OCI-LY3 (cell line): ENCODE results near the gene ANKDD1A.
A peak's percentile ranks its signal among the peaks of the same experiment; 100 is the strongest.

ENCODE experiments used
- H2AFZ ChIP-seq: fragments of 200-600, 300-600 bp; shearing (Covaris generic); 2 replicates; pipeline ENCODE4 v1.6.0; 2014; ENCODE audit warnings: antibody characterized with exemption, low read depth, low read length
- H3K27ac ChIP-seq: fragments of 200-600, 300-600 bp; sonication (generic); 2 replicates; pipeline ENCODE4 v1.5.1; 2014; ENCODE audit warnings: mild to moderate bottlenecking, low read length, moderate library complexity, mixed read lengths
- H3K27me3 ChIP-seq: fragments of 200-600, 300-600 bp; sonication (generic); 2 replicates; pipeline ENCODE4 v1.6.1; 2014; ENCODE audit warnings: low read depth, low read length, mixed read lengths
- H3K36me3 ChIP-seq: fragments of 200-600, 300-600 bp; sonication (generic); replicated peaks from 2 replicates; pipeline ENCODE3; 2014; ENCODE audit warnings: low read depth, low read length, mixed read lengths
- H3K4me1 ChIP-seq: fragments of 300-600, 200-600 bp; sonication (generic); 2 replicates; pipeline ENCODE4 v1.6.1; 2014; ENCODE audit warnings: low read length, mixed read lengths
- H3K4me2 ChIP-seq: fragments of 200-600, 300-600 bp; sonication (generic); 2 replicates; pipeline ENCODE4 v1.6.1; 2014; ENCODE audit warnings: low read length, mixed read lengths
- H3K4me3 ChIP-seq: fragments of 300-600, 200-600 bp; sonication (generic); 2 replicates; pipeline ENCODE4 v1.5.1; 2014; ENCODE audit warnings: antibody characterized with exemption, mild to moderate bottlenecking, low read length, moderate library complexity
- H3K79me2 ChIP-seq: fragments of 300-600, 200-600 bp; shearing (Covaris generic); 2 replicates; pipeline ENCODE4 v1.6.1; 2014; ENCODE audit warnings: mild to moderate bottlenecking, low read length, mixed read lengths
- H3K9ac ChIP-seq: fragments of 300-600, 200-600 bp; shearing (Covaris generic); 2 replicates; pipeline ENCODE4 v1.6.0; 2014; ENCODE audit warnings: mild to moderate bottlenecking, low read length, moderate library complexity
- H3K9me3 ChIP-seq: fragments of 200-600, 300-600 bp; shearing (Covaris generic); 2 replicates; pipeline ENCODE4 v1.6.1; 2014; ENCODE audit warnings: low read length, mixed read lengths; ENCODE audit not compliant: insufficient read depth
- H4K20me1 ChIP-seq: fragments of 200-600, 300-600 bp; sonication (generic); 2 replicates; pipeline ENCODE4 v1.6.1; 2016; ENCODE audit warnings: low read length, mixed read lengths; ENCODE audit not compliant: insufficient read depth
- CTCF ChIP-seq: fragments of 200-600, 300-600 bp; sonication (generic); IDR thresholded peaks from 2 replicates; pipeline ENCODE4 v1.5.1; 2014; ENCODE audit warnings: antibody characterized with exemption, low read length, low read depth
- EZH2phosphoT487 ChIP-seq: fragments of 200-600 bp; shearing (Covaris generic); IDR thresholded peaks from 2 replicates; pipeline ENCODE4 v1.6.1; 2018; ENCODE audit warnings: antibody characterized with exemption, mixed run types, low read depth

ANKDD1A gene

GRCh38 chr15:64947211-64947610 is 35.5 kb downstream of the ANKDD1A start:
- Histone ChIP-seq H2AFZ (no peak overlapping the region), H3K4me2 (no peak overlapping the region), H4K20me1 (no peaks in the 10 kb centered on the region), H3K9ac (no peak overlapping the region), H3K27ac (no peak overlapping the region), H3K36me3 (peaks cover 6% of the 10 kb centered on the region), H3K4me1 (peaks cover 26% of the 10 kb centered on the region), H3K9me3 (no peaks in the 10 kb centered on the region), H3K4me3 (no peak overlapping the region), H3K79me2 (no peaks in the 10 kb centered on the region), H3K27me3 (no peaks in the 10 kb centered on the region)
- TF ChIP-seq EZH2phosphoT487 (no peak), CTCF (no peak)

DNA sequence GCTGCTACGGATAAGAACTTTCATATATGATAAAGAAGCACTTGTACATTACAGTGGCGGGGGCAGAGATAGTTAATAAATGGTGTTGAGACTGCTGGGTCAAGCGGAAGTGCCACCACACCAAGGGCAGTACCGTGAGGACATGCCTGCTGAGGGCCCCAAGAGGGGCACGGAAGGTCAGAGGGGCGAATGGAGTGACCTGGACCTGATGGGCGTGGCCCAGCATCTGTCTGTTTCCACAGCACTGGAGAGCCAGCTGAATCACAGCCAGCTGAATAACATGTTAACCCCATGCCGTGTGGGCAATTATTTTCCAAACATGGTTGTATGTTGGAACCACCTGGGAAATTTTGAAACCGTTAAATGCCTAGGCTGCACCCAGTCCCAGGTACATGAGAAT is 37.2 kb downstream of the ANKDD1A start:
- Histone ChIP-seq H4K20me1 (no peaks in the 10 kb centered on the region), H3K4me3 (no peak overlapping the region), H3K4me2 (no peak overlapping the region), H3K27me3 (no peaks in the 10 kb centered on the region), H2AFZ (no peak overlapping the region), H3K9me3 (no peaks in the 10 kb centered on the region), H3K4me1 (peaks cover 31% of the 10 kb centered on the region), H3K36me3 (peaks cover 6% of the 10 kb centered on the region), H3K79me2 (no peaks in the 10 kb centered on the region), H3K27ac (peak overlapping the region; percentile 91; the same call in 1 of the 2 replicates), H3K9ac (no peak overlapping the region)
- no peak for TF ChIP-seq EZH2phosphoT487
- TF ChIP-seq CTCF = no peak

DNA sequence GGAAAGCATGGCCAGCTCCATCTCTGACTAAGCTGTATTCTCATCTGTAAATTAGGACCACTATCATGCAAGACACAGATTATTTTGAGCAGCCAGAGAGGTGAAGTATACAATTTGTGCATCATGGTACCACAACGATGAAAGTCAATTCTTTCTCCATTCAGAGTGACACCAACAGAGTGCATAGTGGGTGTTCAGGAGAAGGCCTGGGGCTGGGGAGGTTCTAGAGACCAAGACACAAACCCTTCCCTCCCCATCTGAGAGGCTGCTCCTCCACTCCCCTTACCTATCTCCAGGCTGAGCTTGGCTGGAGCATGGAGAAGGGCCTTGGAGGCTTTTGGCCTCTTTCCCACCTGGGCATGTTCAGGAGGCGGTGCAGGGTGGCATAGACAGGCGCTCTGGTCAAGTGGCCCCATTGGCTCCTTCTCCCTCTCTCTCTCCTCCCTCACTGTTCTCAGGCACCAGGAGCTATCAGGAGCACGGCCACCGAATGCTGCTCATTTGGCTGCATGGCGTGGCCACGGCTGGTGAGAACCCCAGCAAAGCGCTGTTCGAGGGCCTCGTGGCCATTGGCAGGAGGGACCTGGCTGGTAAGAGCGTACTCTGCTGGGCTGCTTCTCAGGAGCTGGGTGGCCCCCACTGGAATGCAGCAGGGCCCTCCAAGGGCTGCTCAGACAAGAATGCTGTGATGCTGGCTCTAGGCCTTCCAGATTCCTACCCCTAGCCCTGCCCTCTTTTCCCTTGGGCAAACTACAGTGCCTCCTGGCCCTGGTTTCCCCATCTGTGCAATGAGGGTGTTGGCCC is 37.9 kb downstream of the ANKDD1A start:
- H3K9ac ChIP-seq = no peak overlapping the region; the same call in 1 of the 2 replicates
- H3K4me2 ChIP-seq = no peak overlapping the region
- no peaks in the 10 kb centered on the region for H4K20me1 ChIP-seq
- H3K4me3 ChIP-seq = no peak overlapping the region
- peaks cover 31% of the 10 kb centered on the region for H3K4me1 ChIP-seq
- peak overlapping the region; percentile 91 for H3K27ac ChIP-seq
- H3K36me3 ChIP-seq = peaks cover 6% of the 10 kb centered on the region
- no peak overlapping the region for H2AFZ ChIP-seq
- no peaks in the 10 kb centered on the region for H3K27me3 ChIP-seq
- H3K79me2 ChIP-seq = no peaks in the 10 kb centered on the region
- TF ChIP-seq CTCF (no peak), EZH2phosphoT487 (no peak)
- H3K9me3 ChIP-seq = no peaks in the 10 kb centered on the region

GRCh38 chr15:64950888-64951287 is 39.2 kb downstream of the ANKDD1A start:
- no peak overlapping the region for H2AFZ ChIP-seq

More at GRCh38 chr15:64950888-64951287, 39.2 kb downstream of the ANKDD1A start:
- Histone ChIP-seq H3K4me2 (peak overlapping the region; percentile 20), H3K27ac (peak overlapping the region; percentile 91), H3K4me1 (peaks cover 31% of the 10 kb centered on the region), H3K4me3 (no peak overlapping the region), H3K9me3 (no peaks in the 10 kb centered on the region), H3K9ac (peak overlapping the region; percentile 4; the same call in 1 of the 2 replicates), H4K20me1 (no peaks in the 10 kb centered on the region), H3K27me3 (no peaks in the 10 kb centered on the region), H3K36me3 (peaks cover 14% of the 10 kb centered on the region), H3K79me2 (no peaks in the 10 kb centered on the region)
- peak; percentile 58 for TF ChIP-seq CTCF
- no peak for TF ChIP-seq EZH2phosphoT487
